Thyroid gland (tissue), 4 donors: ENCODE results near the gene HMGCLL1. TPM values are rescaled to one million over a fixed set of nuclear protein-coding genes. Genes with fewer than 3 reads are reported as not detected.

Experiments
- DNase-seq, 2 donors: peaks; one replicate each; pipeline ENCODE4 v3.0.0-alpha.2; 2019
- H3K27ac ChIP-seq, 3 donors: fragments of 200-600 bp; sonication (generic); 1 replicate in 2 of 3; 2 replicates in 1 of 3; pipeline ENCODE4 v1.5.1; 2016 to 2019; ENCODE audit warnings: mild to moderate bottlenecking in 1 of 3, moderate library complexity in 1 of 3
- H3K27me3 ChIP-seq: fragments of 200-600 bp; sonication (generic); one replicate; pipeline ENCODE4 v1.5.1; 2019
- H3K36me3 ChIP-seq, 2 donors: fragments of 200-600 bp; sonication (generic); one replicate each; pipeline ENCODE4 v1.5.1; 2016 to 2019
- H3K4me1 ChIP-seq, 2 donors: fragments of 200-600 bp; sonication (generic); one replicate each; pipeline ENCODE4 v1.5.1; 2017 to 2019
- H3K4me3 ChIP-seq, 3 donors: fragments of 200-600 bp; sonication (generic); replicated peaks in 1 of 3; 1 replicate in 2 of 3; 2 replicates in 1 of 3; pipeline ENCODE4 v1.5.1; 2016; ENCODE audit warnings: mild to moderate bottlenecking in 1 of 3
- H3K9me3 ChIP-seq: fragments of 200-600 bp; sonication (generic); one replicate; pipeline ENCODE4 v1.5.1; 2017
- POLR2A ChIP-seq, 2 donors: fragments of 450-650 bp; IDR thresholded peaks; one replicate each; pipeline ENCODE4 v1.6.1; 2017; ENCODE audit warnings: antibody characterized with exemption in 2 of 2, mild to moderate bottlenecking in 2 of 2, moderate library complexity in 1 of 2
- WGBS, 2 donors: methylation state at CpG; one replicate each; pipeline ENCODE4 v1.1.5; 2017; 5-methylcytosine and 5-hydroxymethylcytosine counted together
- intact Hi-C: fragments of 100-400 bp; cut with DNase I; formaldehyde crosslinking; loops from one replicate; pipeline ENCODE4 v1.15.1; 2023
- total RNA-seq, 4 donors: library from RNA; depleted of rRNA; stranded (reverse); fragments of >200 nt; gene quantifications; one replicate each; pipeline ENCODE4 v1.2.3, GENCODE V29; 2016
- TF ChIP-seq, protein P1 (sequence below), 6 experiments: fragments of 200-600 bp in 3 of 6; fragments of 450-650 bp in 3 of 6; sonication (generic) in 3 of 6; IDR thresholded peaks; one replicate each; pipeline ENCODE4 v1.5.1; 2016 to 2019; ENCODE audit warnings: antibody characterized with exemption in 6 of 6, mild to moderate bottlenecking in 2 of 6, inconsistent platforms in 1 of 6, moderate library complexity in 1 of 6

The HMGCLL1 gene
- total RNA-seq, 4 donors from 2014 or later = 0.25 to 2.1 (median 1.1) TPM

GRCh38 chr6:55518529-55519060, 60.4 kb downstream of the HMGCLL1 start:
- H3K4me3 ChIP-seq = no peak overlapping the region
- no peak for DNase-seq
- intact Hi-C loops = no loop called here
- H3K27ac ChIP-seq = no peak overlapping the region
- 84 to 95% methylated on average over 4 of the region's 4 CpGs for WGBS, 2 donors
- H3K9me3 ChIP-seq = no peaks in the 10 kb centered on the region
- no peaks in the 10 kb centered on the region for H3K36me3 ChIP-seq
- H3K4me1 ChIP-seq = no peaks in the 10 kb centered on the region
- no peaks in the 10 kb centered on the region for H3K27me3 ChIP-seq
- TF ChIP-seq, protein P1, sequence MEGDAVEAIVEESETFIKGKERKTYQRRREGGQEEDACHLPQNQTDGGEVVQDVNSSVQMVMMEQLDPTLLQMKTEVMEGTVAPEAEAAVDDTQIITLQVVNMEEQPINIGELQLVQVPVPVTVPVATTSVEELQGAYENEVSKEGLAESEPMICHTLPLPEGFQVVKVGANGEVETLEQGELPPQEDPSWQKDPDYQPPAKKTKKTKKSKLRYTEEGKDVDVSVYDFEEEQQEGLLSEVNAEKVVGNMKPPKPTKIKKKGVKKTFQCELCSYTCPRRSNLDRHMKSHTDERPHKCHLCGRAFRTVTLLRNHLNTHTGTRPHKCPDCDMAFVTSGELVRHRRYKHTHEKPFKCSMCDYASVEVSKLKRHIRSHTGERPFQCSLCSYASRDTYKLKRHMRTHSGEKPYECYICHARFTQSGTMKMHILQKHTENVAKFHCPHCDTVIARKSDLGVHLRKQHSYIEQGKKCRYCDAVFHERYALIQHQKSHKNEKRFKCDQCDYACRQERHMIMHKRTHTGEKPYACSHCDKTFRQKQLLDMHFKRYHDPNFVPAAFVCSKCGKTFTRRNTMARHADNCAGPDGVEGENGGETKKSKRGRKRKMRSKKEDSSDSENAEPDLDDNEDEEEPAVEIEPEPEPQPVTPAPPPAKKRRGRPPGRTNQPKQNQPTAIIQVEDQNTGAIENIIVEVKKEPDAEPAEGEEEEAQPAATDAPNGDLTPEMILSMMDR (IDR thresholded peaks at IDR 0.05) = no peak
- TF ChIP-seq POLR2A (IDR thresholded peaks at IDR 0.05) = no peak

DNA sequence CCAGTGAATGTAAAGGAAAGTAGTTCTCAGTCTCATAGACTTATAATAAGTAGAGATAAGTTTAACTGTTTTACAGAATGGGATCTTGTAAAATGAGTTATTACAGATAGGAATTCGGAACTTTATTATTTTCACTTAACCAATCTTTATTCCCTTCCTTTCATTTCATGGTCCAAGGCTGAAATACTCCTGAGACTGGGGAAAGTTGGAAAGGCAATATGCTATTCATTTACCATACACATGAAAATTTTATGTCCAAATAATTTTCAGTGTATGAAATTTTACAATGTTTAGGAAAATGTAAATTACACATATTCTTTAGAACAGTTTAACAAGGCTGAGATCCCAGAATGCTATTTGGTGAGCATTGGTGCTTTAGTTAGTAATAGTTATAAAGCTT, 62.3 kb downstream of the HMGCLL1 start:
- Histone ChIP-seq H3K27ac (no peak overlapping the region), H3K4me3 (no peak overlapping the region), H3K4me1 (no peaks in the 10 kb centered on the region), H3K36me3 (no peaks in the 10 kb centered on the region), H3K27me3 (no peaks in the 10 kb centered on the region), H3K9me3 (no peaks in the 10 kb centered on the region)
- TF ChIP-seq, protein P1 (IDR thresholded peaks at IDR 0.05) = no peak
- TF ChIP-seq POLR2A (IDR thresholded peaks at IDR 0.05) = no peak
- no peak for DNase-seq
- intact Hi-C loops = no loop called here
- WGBS, 2 donors = 83 to 91% methylated on average over 1 of the region's 1 CpG

DNA sequence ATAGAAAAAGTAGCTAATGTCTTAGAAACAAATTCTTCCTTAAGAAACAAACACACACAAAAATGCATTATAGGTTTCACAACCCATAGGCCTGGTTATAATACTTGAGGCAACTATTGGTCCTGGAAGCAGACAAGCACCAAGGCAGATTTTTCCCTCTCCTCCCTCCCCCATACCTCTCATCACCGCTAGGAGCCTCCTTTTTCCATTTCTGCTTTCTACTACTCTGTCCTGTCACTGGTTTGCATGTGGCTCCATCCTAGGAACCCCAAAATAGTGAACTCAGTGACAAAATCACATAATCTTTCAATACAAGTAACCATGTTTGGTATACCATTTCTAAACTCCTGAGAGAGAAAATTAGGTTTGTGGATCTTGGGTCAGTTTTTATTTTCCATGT, 66.1 kb downstream of the HMGCLL1 start:
- Histone ChIP-seq H3K27me3 (no peaks in the 10 kb centered on the region), H3K36me3 (no peaks in the 10 kb centered on the region), H3K27ac (no peak overlapping the region), H3K4me1 (no peaks in the 10 kb centered on the region), H3K9me3 (no peaks in the 10 kb centered on the region), H3K4me3 (no peak overlapping the region)
- TF ChIP-seq POLR2A (IDR thresholded peaks at IDR 0.05) = no peak
- TF ChIP-seq, protein P1 (IDR thresholded peaks at IDR 0.05) = no peak
- WGBS, 2 donors = 70 to 80% methylated on average over 1 of the region's 1 CpG
- DNase-seq = no peak
- intact Hi-C loops = no loop called here

GRCh38 chr6:55511122-55511800, 67.7 kb downstream of the HMGCLL1 start:
- Histone ChIP-seq H3K4me1 (no peaks in the 10 kb centered on the region), H3K27me3 (no peaks in the 10 kb centered on the region), H3K27ac (no peak overlapping the region), H3K4me3 (no peak overlapping the region), H3K36me3 (no peaks in the 10 kb centered on the region), H3K9me3 (no peaks in the 10 kb centered on the region)
- TF ChIP-seq, protein P1 (IDR thresholded peaks at IDR 0.05) = no peak
- WGBS, 2 donors = 88 to 92% methylated on average over 5 of the region's 5 CpGs
- no peak for DNase-seq
- intact Hi-C loops = no loop called here

DNA sequence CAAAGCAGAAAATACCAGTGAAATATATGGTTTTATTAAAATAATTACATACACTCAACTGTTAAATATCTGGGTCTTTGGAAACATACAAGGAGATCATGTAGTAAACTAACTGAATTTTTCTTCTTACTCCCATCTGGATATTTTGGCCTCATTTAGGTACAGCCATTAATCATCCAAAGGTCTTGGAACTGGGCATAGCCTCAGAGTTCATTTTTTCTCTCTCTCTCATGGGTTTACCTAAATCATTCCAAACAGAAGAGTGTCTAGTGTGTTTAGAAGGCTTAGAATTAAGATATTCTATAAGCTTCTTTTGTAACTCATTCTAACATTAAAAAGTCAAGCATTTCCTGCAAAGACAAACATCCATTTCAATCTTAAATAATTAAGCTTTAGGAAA, 79.4 kb downstream of the HMGCLL1 start:
- intact Hi-C loops = no loop called here
- Histone ChIP-seq H3K9me3 (no peaks in the 10 kb centered on the region), H3K4me3 (no peak overlapping the region), H3K27me3 (no peaks in the 10 kb centered on the region), H3K27ac (no peak overlapping the region), H3K36me3 (no peaks in the 10 kb centered on the region), H3K4me1 (no peaks in the 10 kb centered on the region)
- DNase-seq = no peak
- TF ChIP-seq, protein P1 (IDR thresholded peaks at IDR 0.05) = no peak
- TF ChIP-seq POLR2A (IDR thresholded peaks at IDR 0.05) = no peak
